NCI-H748 (cell line): ENCODE data around the gene TMC6.
A peak's percentile ranks its signal among the peaks of the same experiment; 100 is the strongest.

Experiments used
- DNase-seq: peaks from one replicate; lab custom pipeline; 2025; ENCODE audit not compliant: unreplicated experiment; lab: John Stamatoyannopoulos, UW

Gene TMC6

GRCh38 chr17:78111727-78112517 lies 16.6 kb downstream of the TMC6 start:
- no peak for DNase-seq

GRCh38 chr17:78111016-78111726 lies 17.4 kb downstream of the TMC6 start:
- no peak for DNase-seq

GRCh38 chr17:78110363-78111015 lies 18.1 kb downstream of the TMC6 start:
- DNase-seq, result no peak

GRCh38 chr17:78109489-78109761 lies 19.1 kb downstream of the TMC6 start:
- no peak for DNase-seq

GRCh38 chr17:78108726-78109488 lies 19.6 kb downstream of the TMC6 start:
- DNase-seq, result no peak

GRCh38 chr17:78107976-78108725 lies 20.4 kb downstream of the TMC6 start:
- DNase-seq, result no peak

GRCh38 chr17:78107457-78107856 lies 21.1 kb downstream of the TMC6 start:
- no peak for DNase-seq

GRCh38 chr17:78106211-78106610 lies 22.3 kb downstream of the TMC6 start:
- DNase-seq, result no peak

GRCh38 chr17:78105551-78105950 lies 23.0 kb downstream of the TMC6 start:
- DNase-seq, result peak; percentile 23

GRCh38 chr17:78105101-78105500 lies 23.5 kb downstream of the TMC6 start:
- no peak for DNase-seq

- DNase-seq, result no peak
Measured at GRCh38 chr17:78104540-78104941, 24.0 kb downstream of the TMC6 start.

GRCh38 chr17:78103311-78103710 lies 25.2 kb downstream of the TMC6 start:
- no peak for DNase-seq

GRCh38 chr17:78101542-78101941 lies 27.0 kb downstream of the TMC6 start:
- DNase-seq, result no peak

GRCh38 chr17:78101112-78101511 lies 27.4 kb downstream of the TMC6 start:
- no peak for DNase-seq

GRCh38 chr17:78096093-78096492 lies 32.5 kb downstream of the TMC6 start:
- no peak for DNase-seq

GRCh38 chr17:78095035-78095434 lies 33.5 kb downstream of the TMC6 start:
- DNase-seq, result no peak

- no peak for DNase-seq
Measured at GRCh38 chr17:78092794-78093324, 35.7 kb downstream of the TMC6 start.

- DNase-seq, result no peak
Measured at GRCh38 chr17:78089576-78090281, 38.8 kb downstream of the TMC6 start.

- DNase-seq, result no peak
Measured at GRCh38 chr17:78088529-78088928, 40.0 kb downstream of the TMC6 start.

- no peak for DNase-seq
Measured at GRCh38 chr17:78086740-78087139, 41.8 kb downstream of the TMC6 start.
